ENCODE results near the gene SLC7A10.

SLC7A10 gene

GRCh38 chr19:33254245-33254824, 28.7 kb upstream of the SLC7A10 start:
- no peak for DNase-seq (ENCODE audit: low read depth)
- no peak for TF ChIP-seq CTCF (conservative IDR thresholded peaks at IDR 0.05; ENCODE audit: low read depth, low read length)
- H3K4me3 ChIP-seq (ENCODE audit: low read depth, low read length) = no peak overlapping the region

GRCh38 chr19:33252971-33253370, 27.3 kb upstream of the SLC7A10 start:
- DNase-seq (ENCODE audit: low read depth) = no peak
- no peak for TF ChIP-seq CTCF (conservative IDR thresholded peaks at IDR 0.05; ENCODE audit: low read depth, low read length)
- H3K4me3 ChIP-seq (ENCODE audit: low read depth, low read length) = no peak overlapping the region

GRCh38 chr19:33252418-33252962, 26.8 kb upstream of the SLC7A10 start:
- no peak for DNase-seq (ENCODE audit: low read depth)
- TF ChIP-seq CTCF (conservative IDR thresholded peaks at IDR 0.05; ENCODE audit: low read depth, low read length) = no peak
- H3K4me3 ChIP-seq (ENCODE audit: low read depth, low read length) = no peak overlapping the region

GRCh38 chr19:33251526-33252090, 26.0 kb upstream of the SLC7A10 start:
- H3K4me3 ChIP-seq (ENCODE audit: low read depth, low read length) = no peak overlapping the region
- DNase-seq (ENCODE audit: low read depth) = no peak
- no peak for TF ChIP-seq CTCF (conservative IDR thresholded peaks at IDR 0.05; ENCODE audit: low read depth, low read length)

- TF ChIP-seq CTCF (conservative IDR thresholded peaks at IDR 0.05; ENCODE audit: low read depth, low read length) = no peak
- no peak overlapping the region for H3K4me3 ChIP-seq (ENCODE audit: low read depth, low read length)
- no peak for DNase-seq (ENCODE audit: low read depth)
Measured at GRCh38 chr19:33251076-33251475, 25.4 kb upstream of the SLC7A10 start.

GRCh38 chr19:33250500-33250899, 24.9 kb upstream of the SLC7A10 start:
- DNase-seq (ENCODE audit: low read depth) = no peak
- TF ChIP-seq CTCF (conservative IDR thresholded peaks at IDR 0.05; ENCODE audit: low read depth, low read length) = no peak
- H3K4me3 ChIP-seq (ENCODE audit: low read depth, low read length) = no peak overlapping the region
